Thyroid gland (tissue), 4 donors: ENCODE data around the gene GRAMD4. TPM values are rescaled to one million over a fixed set of nuclear protein-coding genes. Genes with fewer than 3 reads are reported as not detected.

ENCODE experiments used
- DNase-seq, 2 donors: peaks; one replicate each; pipeline ENCODE4 v3.0.0-alpha.2; 2019
- H3K27ac ChIP-seq, 3 donors: fragments of 200-600 bp; sonication (generic); 1 replicate in 2 of 3; 2 replicates in 1 of 3; pipeline ENCODE4 v1.5.1; 2016 to 2019; ENCODE audit warnings: mild to moderate bottlenecking in 1 of 3, moderate library complexity in 1 of 3
- H3K27me3 ChIP-seq: fragments of 200-600 bp; sonication (generic); one replicate; pipeline ENCODE4 v1.5.1; 2019
- H3K36me3 ChIP-seq, 2 donors: fragments of 200-600 bp; sonication (generic); one replicate each; pipeline ENCODE4 v1.5.1; 2016 to 2019
- H3K4me1 ChIP-seq, 2 donors: fragments of 200-600 bp; sonication (generic); one replicate each; pipeline ENCODE4 v1.5.1; 2017 to 2019
- H3K4me3 ChIP-seq, 3 donors: fragments of 200-600 bp; sonication (generic); replicated peaks in 1 of 3; 1 replicate in 2 of 3; 2 replicates in 1 of 3; pipeline ENCODE4 v1.5.1; 2016; ENCODE audit warnings: mild to moderate bottlenecking in 1 of 3
- H3K9me3 ChIP-seq: fragments of 200-600 bp; sonication (generic); one replicate; pipeline ENCODE4 v1.5.1; 2017
- POLR2A ChIP-seq, 2 donors: fragments of 450-650 bp; IDR thresholded peaks; one replicate each; pipeline ENCODE4 v1.6.1; 2017; ENCODE audit warnings: antibody characterized with exemption in 2 of 2, mild to moderate bottlenecking in 2 of 2, moderate library complexity in 1 of 2
- WGBS, 2 donors: methylation state at CpG; one replicate each; pipeline ENCODE4 v1.1.5; 2017; 5-methylcytosine and 5-hydroxymethylcytosine counted together
- intact Hi-C: fragments of 100-400 bp; cut with DNase I; formaldehyde crosslinking; loops from one replicate; pipeline ENCODE4 v1.15.1; 2023
- total RNA-seq, 4 donors: library from RNA; depleted of rRNA; stranded (reverse); fragments of >200 nt; gene quantifications; one replicate each; pipeline ENCODE4 v1.2.3, GENCODE V29; 2016
- TF ChIP-seq, protein P1 (sequence below), 6 experiments: fragments of 200-600 bp in 3 of 6; fragments of 450-650 bp in 3 of 6; sonication (generic) in 3 of 6; IDR thresholded peaks; one replicate each; pipeline ENCODE4 v1.5.1; 2016 to 2019; ENCODE audit warnings: antibody characterized with exemption in 6 of 6, mild to moderate bottlenecking in 2 of 6, inconsistent platforms in 1 of 6, moderate library complexity in 1 of 6

GRAMD4 gene
- total RNA-seq, 4 donors from 2014 or later = 33.5 to 193 (median 62.1) TPM

- H3K4me1 ChIP-seq = peaks cover 17 to 32% of the 10 kb centered on the region in 2 donors
- H3K4me3 ChIP-seq = no peak overlapping the region
- H3K27me3 ChIP-seq = no peaks in the 10 kb centered on the region
- H3K9me3 ChIP-seq = no peaks in the 10 kb centered on the region
- no peak for DNase-seq
- H3K27ac ChIP-seq = no peak overlapping the region
- intact Hi-C loops = no loop called here
- TF ChIP-seq POLR2A (IDR thresholded peaks at IDR 0.05) = no peak
- TF ChIP-seq, protein P1, sequence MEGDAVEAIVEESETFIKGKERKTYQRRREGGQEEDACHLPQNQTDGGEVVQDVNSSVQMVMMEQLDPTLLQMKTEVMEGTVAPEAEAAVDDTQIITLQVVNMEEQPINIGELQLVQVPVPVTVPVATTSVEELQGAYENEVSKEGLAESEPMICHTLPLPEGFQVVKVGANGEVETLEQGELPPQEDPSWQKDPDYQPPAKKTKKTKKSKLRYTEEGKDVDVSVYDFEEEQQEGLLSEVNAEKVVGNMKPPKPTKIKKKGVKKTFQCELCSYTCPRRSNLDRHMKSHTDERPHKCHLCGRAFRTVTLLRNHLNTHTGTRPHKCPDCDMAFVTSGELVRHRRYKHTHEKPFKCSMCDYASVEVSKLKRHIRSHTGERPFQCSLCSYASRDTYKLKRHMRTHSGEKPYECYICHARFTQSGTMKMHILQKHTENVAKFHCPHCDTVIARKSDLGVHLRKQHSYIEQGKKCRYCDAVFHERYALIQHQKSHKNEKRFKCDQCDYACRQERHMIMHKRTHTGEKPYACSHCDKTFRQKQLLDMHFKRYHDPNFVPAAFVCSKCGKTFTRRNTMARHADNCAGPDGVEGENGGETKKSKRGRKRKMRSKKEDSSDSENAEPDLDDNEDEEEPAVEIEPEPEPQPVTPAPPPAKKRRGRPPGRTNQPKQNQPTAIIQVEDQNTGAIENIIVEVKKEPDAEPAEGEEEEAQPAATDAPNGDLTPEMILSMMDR (IDR thresholded peaks at IDR 0.05) = no peak
- peaks cover 16 to 20% of the 10 kb centered on the region in 2 donors for H3K36me3 ChIP-seq
- WGBS, 2 donors = 83 to 94% methylated on average over 6 to 11 of the region's 15 CpGs
These were observed 42.0 kb downstream of the GRAMD4 start for GRCh38 chr22:46662226-46662625.

DNA sequence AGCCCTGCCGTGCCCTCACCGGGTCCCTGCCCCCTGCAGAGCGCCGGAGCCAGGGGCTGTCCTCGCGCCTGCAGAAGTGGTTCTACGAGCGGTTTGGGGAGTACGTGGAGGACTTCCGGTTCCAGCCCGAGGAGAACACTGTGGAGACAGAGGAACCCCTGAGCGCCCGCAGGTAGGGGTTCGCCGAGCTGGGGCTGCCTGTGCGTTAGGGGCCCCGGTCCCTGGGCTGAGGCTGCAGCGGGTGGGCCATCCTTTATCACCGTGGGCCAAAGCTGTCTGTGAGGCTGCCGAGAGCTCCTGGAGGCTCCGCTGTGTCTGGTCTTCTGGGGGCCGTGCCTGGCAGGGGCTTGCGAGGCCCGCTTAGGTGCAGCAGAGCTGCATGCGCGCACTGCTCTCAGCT, 42.8 kb downstream of the GRAMD4 start:
- Histone ChIP-seq H3K4me3 (no peak overlapping the region), H3K27ac (no peak overlapping the region), H3K36me3 (peaks cover 23 to 26% of the 10 kb centered on the region in 2 donors), H3K4me1 (peaks cover 13 to 26% of the 10 kb centered on the region in 2 donors), H3K27me3 (no peaks in the 10 kb centered on the region), H3K9me3 (no peaks in the 10 kb centered on the region)
- no peak for TF ChIP-seq POLR2A (IDR thresholded peaks at IDR 0.05)
- TF ChIP-seq, protein P1 (IDR thresholded peaks at IDR 0.05) = no peak
- 83 to 93% methylated on average over 4 to 20 of the region's 26 CpGs for WGBS, 2 donors
- DNase-seq = no peak
- intact Hi-C loops = no loop called here

DNA sequence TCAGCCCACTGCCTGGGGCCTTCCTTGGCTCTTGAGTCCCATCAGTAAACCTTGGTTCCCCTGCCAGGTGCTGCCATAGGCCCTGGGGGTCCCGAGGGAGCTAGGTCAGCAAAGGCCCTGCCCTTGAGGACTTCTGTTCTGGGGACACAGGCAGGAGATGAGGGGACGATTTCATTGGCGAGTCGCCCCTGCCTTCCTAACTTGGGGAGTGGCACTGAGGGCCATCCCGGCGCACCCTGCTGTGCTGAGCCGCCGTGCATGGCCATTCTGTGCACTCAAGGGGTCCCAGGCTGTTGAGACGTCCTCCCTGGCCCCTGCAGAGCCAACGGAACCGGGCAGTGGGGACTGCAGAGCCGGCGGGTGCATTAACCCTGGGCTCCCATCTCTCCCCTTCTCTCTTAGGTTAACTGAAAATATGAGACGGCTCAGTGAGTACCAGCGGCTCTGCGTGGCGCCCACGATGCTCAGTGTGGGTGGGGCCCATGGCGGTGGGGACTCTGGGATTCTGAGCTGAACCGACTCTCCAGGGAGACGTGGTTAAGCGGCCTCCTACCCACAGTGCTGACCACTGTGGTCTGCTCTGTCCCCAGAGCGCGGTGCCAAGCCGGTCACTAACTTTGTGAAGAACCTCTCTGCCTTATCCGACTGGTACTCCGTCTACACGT, 43.4 kb downstream of the GRAMD4 start:
- Histone ChIP-seq H3K36me3 (peaks cover 29 to 32% of the 10 kb centered on the region in 2 donors), H3K27me3 (no peaks in the 10 kb centered on the region), H3K27ac (no peak overlapping the region), H3K4me1 (peaks cover 8 to 20% of the 10 kb centered on the region in 2 donors), H3K4me3 (no peak overlapping the region), H3K9me3 (no peaks in the 10 kb centered on the region)
- no peak for TF ChIP-seq POLR2A (IDR thresholded peaks at IDR 0.05)
- TF ChIP-seq, protein P1 (IDR thresholded peaks at IDR 0.05) = no peak
- 91 to 95% methylated on average over 15 to 28 of the region's 28 CpGs for WGBS, 2 donors
- intact Hi-C loops = no loop called here
- no peak for DNase-seq

GRCh38 chr22:46664301-46664855, 44.2 kb downstream of the GRAMD4 start:
- peaks cover 8 to 17% of the 10 kb centered on the region in 2 donors for H3K4me1 ChIP-seq
- WGBS, 2 donors = 100% methylated on average over 2 of the region's 13 CpGs; no CpG with 5 or more reads in 1 of the 2 donors
- no peaks in the 10 kb centered on the region for H3K9me3 ChIP-seq
- H3K36me3 ChIP-seq = peaks cover 33 to 34% of the 10 kb centered on the region in 2 donors
- intact Hi-C loops = no loop called here
- no peak for TF ChIP-seq POLR2A (IDR thresholded peaks at IDR 0.05)
- TF ChIP-seq, protein P1 (IDR thresholded peaks at IDR 0.05) = no peak
- no peaks in the 10 kb centered on the region for H3K27me3 ChIP-seq
- DNase-seq = no peak
- H3K4me3 ChIP-seq = no peak overlapping the region
- H3K27ac ChIP-seq = no peak overlapping the region

DNA sequence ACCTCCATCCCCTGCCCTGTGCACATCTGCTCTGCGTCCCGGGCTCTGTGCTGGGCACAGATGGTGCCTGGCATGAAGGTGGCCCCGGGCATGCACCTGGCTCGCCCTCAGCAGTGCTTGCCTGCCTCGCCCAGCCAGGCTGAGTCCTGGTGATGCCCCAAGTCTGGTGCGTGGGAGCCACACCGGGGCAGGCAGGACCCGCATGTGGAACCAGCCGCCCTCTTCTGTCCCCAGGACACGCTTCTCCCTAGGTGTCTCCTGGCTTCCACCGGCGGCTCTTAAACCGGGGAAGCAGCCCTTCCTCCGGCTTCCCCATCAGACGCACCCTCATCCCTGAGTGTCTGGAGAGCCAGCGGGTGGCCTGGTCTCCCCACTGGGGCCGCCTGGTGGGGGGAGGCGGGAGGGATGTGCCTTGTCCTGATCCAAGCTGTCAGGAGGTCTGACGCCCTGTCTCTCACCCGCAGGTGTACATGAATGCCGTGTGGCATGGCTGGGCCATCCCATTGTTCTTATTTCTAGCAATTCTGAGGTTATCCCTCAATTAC, 45.0 kb downstream of the GRAMD4 start:
- H3K36me3 ChIP-seq = peaks cover 34 to 37% of the 10 kb centered on the region in 2 donors
- intact Hi-C loops = no loop called here
- H3K4me3 ChIP-seq = no peak overlapping the region
- no peak overlapping the region for H3K27ac ChIP-seq
- TF ChIP-seq, protein P1 (IDR thresholded peaks at IDR 0.05) = no peak
- no peak for TF ChIP-seq POLR2A (IDR thresholded peaks at IDR 0.05)
- H3K27me3 ChIP-seq = no peaks in the 10 kb centered on the region
- H3K4me1 ChIP-seq = peaks cover 7 to 12% of the 10 kb centered on the region in 2 donors
- H3K9me3 ChIP-seq = no peaks in the 10 kb centered on the region
- no peak for DNase-seq
- WGBS, 2 donors = 98 to 99% methylated on average over 13 to 20 of the region's 21 CpGs
